Muscle of leg (tissue), 11 donors: Measurements from ENCODE around the gene MYZAP. TPM values are rescaled to one million over a fixed set of nuclear protein-coding genes. Genes with fewer than 3 reads are reported as not detected.

Source experiments
- DNase-seq: peaks from one replicate; pipeline ENCODE4 v3.0.0; 2013
- H3K27ac ChIP-seq: one replicate; pipeline ENCODE4 v1.5.1; 2013; ENCODE audit warnings: mild to moderate bottlenecking, low read length, control low read depth
- H3K27me3 ChIP-seq: one replicate; pipeline ENCODE4 v1.6.1; 2013; ENCODE audit warnings: low read length; ENCODE audit not compliant: control insufficient read depth, insufficient read depth
- H3K36me3 ChIP-seq: one replicate; pipeline ENCODE4 v1.6.1; 2013; ENCODE audit warnings: low read length; ENCODE audit not compliant: control insufficient read depth, insufficient read depth
- H3K4me1 ChIP-seq: one replicate; pipeline ENCODE4 v1.6.1; 2013; ENCODE audit warnings: low read length; ENCODE audit not compliant: control insufficient read depth, insufficient read depth
- H3K4me3 ChIP-seq: one replicate; pipeline ENCODE4 v1.5.1; 2013; ENCODE audit warnings: low read length, control low read depth
- H3K9me3 ChIP-seq: replicated peaks from 2 replicates; pipeline ENCODE4 v1.6.1; 2013; ENCODE audit warnings: low read depth, low read length; ENCODE audit not compliant: control insufficient read depth
- WGBS: methylation state at CpG from one replicate; pipeline ENCODE4 v1.1.5; 2013; ENCODE audit warnings: missing lambda C conversion rate; ENCODE audit not compliant: insufficient coverage; 5-methylcytosine and 5-hydroxymethylcytosine counted together
- polyA plus RNA-seq, 8 donors: library from polyadenylated mRNA; unstranded; fragments of 120-200 nt; gene quantifications; one replicate each; pipeline versions ENCODE4 v1.2.1 to v1.2.3, GENCODE V29; 2013; ENCODE audit warnings: inconsistent platforms in 1 of 8, low replicate concordance in 1 of 8; ENCODE audit not compliant: insufficient read length in 8 of 8, insufficient read depth in 1 of 8
- total RNA-seq: library from RNA; stranded (reverse); fragments of 120-200 nt; gene quantifications from one replicate; pipeline ENCODE4 v1.2.4, GENCODE V29; 2013

MYZAP gene
- total and polyA plus RNA-seq, 9 donors: 2.4 to 4.9 (median 4.0) TPM

DNA sequence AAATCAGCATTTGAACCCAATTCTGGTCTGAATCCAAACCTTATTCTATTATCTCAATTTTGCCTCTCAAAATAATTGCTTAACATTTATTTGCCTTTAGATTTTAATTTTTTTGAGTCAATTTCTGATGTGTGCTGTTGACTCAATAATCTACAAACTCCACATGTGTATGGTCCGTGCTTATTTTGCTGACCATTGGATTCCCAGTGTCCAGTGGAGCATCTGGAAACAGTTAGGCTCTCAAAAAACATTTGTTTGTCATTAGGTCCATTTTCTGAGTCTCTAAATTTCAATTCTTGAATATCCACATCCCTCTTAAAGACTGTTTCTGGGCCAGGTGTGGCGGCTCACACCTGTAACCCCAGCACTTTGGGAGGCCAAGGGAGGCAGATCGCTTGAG lies 19.2 kb upstream of the MYZAP start:
- DNase-seq: peak; percentile 84
- Histone ChIP-seq H3K27me3 (no peaks in the 10 kb centered on the region), H3K4me1 (no peaks in the 10 kb centered on the region), H3K9me3 (no peaks in the 10 kb centered on the region), H3K4me3 (no peak overlapping the region), H3K36me3 (no peaks in the 10 kb centered on the region), H3K27ac (no peak overlapping the region)
- WGBS: 43% methylated on average over 1 of the region's 3 CpGs

DNA sequence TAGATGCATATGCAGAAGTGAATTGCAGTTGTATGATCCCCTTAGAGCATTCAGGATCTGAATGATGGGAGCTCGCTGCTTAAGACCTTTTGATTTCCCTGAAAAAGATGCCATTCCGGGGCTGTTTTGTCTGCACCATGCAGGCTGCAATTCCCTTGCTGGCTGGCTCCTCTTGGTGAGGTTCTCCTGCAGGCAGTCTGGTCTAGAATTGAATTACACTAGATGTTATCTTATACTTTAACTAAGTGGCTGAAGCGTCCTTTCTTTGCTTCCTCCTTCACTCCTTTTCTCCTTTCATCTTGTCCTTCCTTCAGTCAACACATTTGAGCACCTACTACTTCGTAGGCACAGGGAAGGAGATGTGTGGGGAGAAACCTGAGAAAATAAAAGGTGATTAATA lies 18.6 kb upstream of the MYZAP start:
- H3K36me3 ChIP-seq: no peaks in the 10 kb centered on the region
- no peaks in the 10 kb centered on the region for H3K9me3 ChIP-seq
- H3K4me3 ChIP-seq: no peak overlapping the region
- H3K27ac ChIP-seq: no peak overlapping the region
- no peak for DNase-seq
- no peaks in the 10 kb centered on the region for H3K27me3 ChIP-seq
- WGBS: 83% methylated on average over 1 of the region's 4 CpGs
- no peaks in the 10 kb centered on the region for H3K4me1 ChIP-seq

DNA sequence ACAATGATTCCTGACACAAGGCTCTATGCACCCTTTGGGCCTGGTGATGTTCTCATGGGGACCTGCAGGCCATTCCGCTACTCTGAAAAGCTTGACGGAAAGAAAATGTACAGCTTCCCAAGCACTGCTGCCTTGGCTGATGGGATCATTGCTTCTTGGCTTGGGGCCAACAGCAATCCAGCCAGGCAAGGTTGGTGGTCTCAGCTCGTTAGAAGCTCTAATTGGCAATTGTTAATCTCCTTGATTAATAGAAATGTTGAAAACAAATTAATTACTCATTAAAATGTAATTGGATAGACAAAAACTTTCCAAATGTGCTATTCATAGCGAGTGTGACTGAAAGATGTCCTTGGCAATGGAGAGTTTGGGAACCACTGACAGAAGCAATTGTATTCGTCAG lies 16.3 kb upstream of the MYZAP start:
- Histone ChIP-seq H3K4me3 (no peak overlapping the region), H3K27ac (no peak overlapping the region), H3K4me1 (peaks cover 3% of the 10 kb centered on the region), H3K36me3 (no peaks in the 10 kb centered on the region), H3K27me3 (peaks cover 7% of the 10 kb centered on the region), H3K9me3 (no peaks in the 10 kb centered on the region)
- DNase-seq: no peak
- WGBS: 74% methylated on average over 2 of the region's 5 CpGs

DNA sequence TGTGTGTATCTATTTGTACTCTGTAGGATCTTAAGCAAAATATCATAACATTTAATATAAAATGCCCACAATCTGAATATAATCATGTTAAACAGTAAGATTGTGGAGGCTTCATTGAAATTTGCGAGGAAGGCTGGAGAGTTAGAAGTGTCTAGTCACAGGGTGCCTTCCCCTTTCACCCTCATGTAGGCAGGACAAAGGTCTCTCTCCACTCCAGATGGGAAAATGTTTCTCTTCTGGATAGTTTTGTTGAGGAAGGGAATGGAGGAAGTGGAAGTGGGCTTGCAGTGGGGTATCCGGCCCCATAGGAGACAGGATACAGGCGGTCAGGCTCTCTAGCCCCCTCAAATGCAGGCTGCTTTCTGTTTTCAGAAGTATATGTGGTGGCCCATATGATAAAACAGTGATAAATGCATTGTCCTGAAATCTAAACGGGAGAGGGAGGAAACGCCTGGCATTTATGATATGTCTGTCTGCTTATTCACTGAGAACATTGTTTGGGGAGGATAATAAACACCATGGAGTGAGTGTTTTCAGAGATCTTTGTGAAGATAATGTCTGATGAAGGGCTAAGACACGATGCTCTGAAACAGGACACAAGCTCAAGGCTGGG lies 13.3 kb upstream of the MYZAP start:
- H3K27ac ChIP-seq: no peak overlapping the region
- H3K4me3 ChIP-seq: no peak overlapping the region
- H3K36me3 ChIP-seq: no peaks in the 10 kb centered on the region
- H3K27me3 ChIP-seq: peaks cover 7% of the 10 kb centered on the region
- peaks cover 8% of the 10 kb centered on the region for H3K9me3 ChIP-seq
- DNase-seq: no peak
- peaks cover 3% of the 10 kb centered on the region for H3K4me1 ChIP-seq
- 40% methylated on average over 4 of the region's 6 CpGs for WGBS

DNA sequence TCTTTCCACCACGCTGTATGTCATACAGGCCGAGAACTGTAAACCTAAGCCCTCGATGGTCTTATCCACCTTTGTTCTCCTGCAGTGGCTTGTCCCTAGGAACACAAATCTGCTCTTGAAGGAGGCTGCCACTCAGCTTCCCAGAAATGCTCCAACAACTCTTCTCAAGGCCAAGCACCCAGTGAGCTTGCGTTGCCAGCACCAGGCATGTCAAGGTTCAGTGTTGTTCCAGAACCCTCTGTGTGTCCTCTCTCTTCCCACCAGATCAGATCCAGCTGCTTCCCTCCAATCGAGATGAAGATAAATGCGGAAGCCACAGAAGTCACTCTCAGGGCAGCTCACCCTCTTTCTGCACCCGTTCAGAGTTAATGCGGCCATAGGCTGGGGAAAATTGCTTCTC lies 11.3 kb upstream of the MYZAP start:
- no peaks in the 10 kb centered on the region for H3K36me3 ChIP-seq
- 80% methylated on average over 6 of the region's 8 CpGs for WGBS

DNA sequence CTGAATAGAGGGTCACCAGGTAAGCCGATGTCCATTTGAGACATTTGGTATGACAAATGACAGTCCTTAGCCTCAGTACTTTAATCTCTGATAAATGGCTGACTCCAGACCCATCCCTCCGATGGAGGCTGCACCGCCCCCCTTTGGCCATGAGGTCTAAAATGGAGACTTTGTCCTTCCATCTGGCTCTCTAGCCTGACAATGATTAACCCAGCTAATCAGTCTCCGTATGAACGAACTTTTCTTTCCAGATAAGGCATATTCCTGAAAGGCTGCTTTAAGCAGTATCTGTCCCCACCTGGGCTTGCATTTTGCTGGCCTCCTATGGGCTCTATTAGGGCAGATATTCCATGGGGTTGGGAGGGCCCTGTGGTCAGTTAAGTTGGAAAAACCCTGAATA lies 10.8 kb upstream of the MYZAP start:
- H3K4me1 ChIP-seq: peaks cover 3% of the 10 kb centered on the region
- peaks cover 7% of the 10 kb centered on the region for H3K27me3 ChIP-seq
- no peak overlapping the region for H3K4me3 ChIP-seq
- 88% methylated on average over 2 of the region's 5 CpGs for WGBS
- H3K27ac ChIP-seq: no peak overlapping the region
- H3K36me3 ChIP-seq: no peaks in the 10 kb centered on the region
- no peak for DNase-seq
- H3K9me3 ChIP-seq: peaks cover 8% of the 10 kb centered on the region

More for the DNA sequence above, 11.3 kb upstream of the MYZAP start:
- peaks cover 7% of the 10 kb centered on the region for H3K27me3 ChIP-seq
- no peak overlapping the region for H3K27ac ChIP-seq
- peaks cover 3% of the 10 kb centered on the region for H3K4me1 ChIP-seq
- DNase-seq: no peak
- peaks cover 8% of the 10 kb centered on the region for H3K9me3 ChIP-seq
- no peak overlapping the region for H3K4me3 ChIP-seq

DNA sequence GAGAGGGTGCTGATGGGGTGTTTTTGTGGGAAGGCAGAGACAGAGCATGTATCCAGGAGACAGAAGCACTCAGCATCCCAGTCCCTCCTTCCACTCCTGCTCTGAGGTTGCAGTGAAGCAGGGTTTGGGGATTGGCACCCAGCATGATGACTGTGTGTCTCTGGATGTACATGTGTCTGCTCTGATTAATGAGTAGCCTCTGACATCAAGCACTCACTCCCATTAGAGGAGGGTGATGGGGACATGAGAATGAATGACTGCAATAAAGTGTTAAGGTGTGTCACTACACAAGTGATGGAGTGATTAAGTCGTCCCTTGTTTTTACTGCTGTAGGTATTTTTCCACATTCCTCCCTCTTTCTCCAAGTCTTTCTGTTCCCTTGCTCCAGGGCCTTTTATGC lies 9.6 kb upstream of the MYZAP start:
- H3K4me1 ChIP-seq: peaks cover 3% of the 10 kb centered on the region
- no peak for DNase-seq
- peaks cover 8% of the 10 kb centered on the region for H3K9me3 ChIP-seq
- no peaks in the 10 kb centered on the region for H3K36me3 ChIP-seq
- H3K4me3 ChIP-seq: no peak overlapping the region
- peaks cover 7% of the 10 kb centered on the region for H3K27me3 ChIP-seq
- no CpG with 5 or more reads among the region's 1 CpG for WGBS
- H3K27ac ChIP-seq: no peak overlapping the region

DNA sequence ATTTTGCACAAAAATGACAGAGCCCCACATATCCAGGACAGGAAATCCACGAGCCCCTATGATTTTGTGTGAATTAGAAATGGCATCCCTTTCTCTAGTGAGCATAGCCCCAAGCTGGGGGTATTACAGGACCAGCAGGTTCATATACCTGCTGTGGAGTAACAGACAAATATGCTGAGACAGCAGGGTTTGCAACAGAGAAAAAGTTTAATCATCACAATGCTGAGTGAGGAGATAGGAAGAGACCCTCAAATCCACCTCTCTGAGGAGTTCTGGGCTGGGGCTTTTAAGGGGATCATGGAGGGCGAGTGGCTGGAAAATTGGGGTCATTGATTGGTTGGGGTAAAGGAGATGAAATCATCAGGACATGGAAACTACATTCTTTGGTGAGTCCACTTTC lies 8.4 kb upstream of the MYZAP start:
- no peak for DNase-seq
- peaks cover 8% of the 10 kb centered on the region for H3K9me3 ChIP-seq
- H3K27me3 ChIP-seq: peaks cover 7% of the 10 kb centered on the region
- WGBS: no CpG with 5 or more reads among the region's 2 CpGs
- H3K27ac ChIP-seq: no peak overlapping the region
- no peaks in the 10 kb centered on the region for H3K36me3 ChIP-seq
- no peak overlapping the region for H3K4me3 ChIP-seq
- H3K4me1 ChIP-seq: peaks cover 3% of the 10 kb centered on the region

DNA sequence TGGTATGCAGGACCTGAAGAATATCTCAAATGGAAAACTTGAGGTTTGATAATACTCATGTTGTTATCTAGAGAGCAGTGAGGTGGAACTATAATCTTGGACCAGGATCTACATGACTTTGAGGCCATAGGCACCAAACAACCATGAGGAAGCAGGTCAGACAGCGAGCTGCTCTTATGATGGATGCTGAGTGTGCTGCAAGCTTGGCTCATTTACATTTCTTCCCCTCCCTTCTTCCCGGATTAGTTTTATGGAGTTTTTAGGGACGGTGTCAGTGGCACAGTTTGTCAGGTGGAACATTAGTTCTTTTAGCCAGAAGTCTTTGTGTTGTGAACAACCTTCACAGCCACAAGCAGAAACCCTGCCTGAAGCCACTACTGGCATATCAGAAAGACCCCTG lies 8.0 kb upstream of the MYZAP start:
- Histone ChIP-seq H3K9me3 (peaks cover 8% of the 10 kb centered on the region), H3K36me3 (no peaks in the 10 kb centered on the region), H3K27me3 (peaks cover 7% of the 10 kb centered on the region), H3K4me3 (no peak overlapping the region), H3K4me1 (peaks cover 3% of the 10 kb centered on the region), H3K27ac (no peak overlapping the region)
- no CpG with 5 or more reads among the region's 3 CpGs for WGBS
- no peak for DNase-seq

DNA sequence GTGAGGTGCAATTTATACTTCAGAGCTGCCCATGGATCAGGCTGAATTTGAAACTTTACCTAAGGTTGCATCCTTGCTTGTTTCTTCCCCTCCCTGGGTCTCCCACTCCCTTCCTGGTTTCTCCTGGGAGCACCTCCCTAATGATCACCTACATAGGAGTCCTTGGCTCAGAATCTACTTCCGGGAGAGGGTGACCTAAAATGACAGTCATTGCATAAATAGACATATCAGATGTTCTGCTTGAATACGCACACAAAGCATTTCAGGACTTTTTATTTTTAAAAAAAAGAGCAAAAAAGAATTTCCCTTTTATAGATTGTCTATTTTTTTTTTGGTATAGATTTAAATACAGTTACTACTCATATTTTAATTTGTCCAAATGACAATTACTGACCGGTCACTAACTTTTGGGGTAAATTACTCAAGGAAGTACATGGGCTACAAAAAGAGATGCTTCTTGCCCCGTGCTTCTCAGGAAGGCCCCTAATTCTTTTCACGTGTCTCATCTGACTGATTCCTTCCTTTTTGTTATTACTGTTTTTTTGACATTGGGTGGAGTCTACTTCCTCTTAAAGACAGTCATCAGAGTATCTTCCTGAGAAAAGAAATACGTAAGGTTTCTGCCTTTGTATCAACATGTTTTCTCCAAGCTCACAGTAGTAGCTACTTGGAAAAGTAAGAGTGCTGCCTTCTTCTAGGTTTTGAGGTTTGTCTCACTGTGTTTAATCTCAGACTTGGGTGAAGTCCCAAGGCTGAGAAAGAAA lies 4.9 kb upstream of the MYZAP start:
- no peak overlapping the region for H3K27ac ChIP-seq
- H3K4me1 ChIP-seq: peaks cover 17% of the 10 kb centered on the region
- no peak overlapping the region for H3K4me3 ChIP-seq
- 83% methylated on average over 2 of the region's 6 CpGs for WGBS
- DNase-seq: no peak
- H3K36me3 ChIP-seq: no peaks in the 10 kb centered on the region
- H3K9me3 ChIP-seq: peaks cover 8% of the 10 kb centered on the region
- peaks cover 8% of the 10 kb centered on the region for H3K27me3 ChIP-seq
